ENCODE measurements around the gene RIN3.

GRCh38 chr14:92657457-92658142, 144.0 kb downstream of the RIN3 start:
- TF ChIP-seq EZH2 (IDR thresholded peaks at IDR 0.05; ENCODE audit: borderline replicate concordance, control insufficient read depth, low read depth, low read length): no peak
- no peak for TF ChIP-seq POLR2A (IDR thresholded peaks at IDR 0.05; ENCODE audit: low read depth, low read length)
- no peak for TF ChIP-seq IKZF1 (conservative IDR thresholded peaks at IDR 0.05)
- TF ChIP-seq POLR2AphosphoS5 (IDR thresholded peaks at IDR 0.05; ENCODE audit: low read length): no peak
- no peak for TF ChIP-seq CTCF (IDR thresholded peaks at IDR 0.05 in 2 of 3, conservative IDR thresholded peaks at IDR 0.05 in 1 of 3; ENCODE audit: control insufficient read depth in 2 of 3, extremely low read depth in 1 of 3, insufficient read depth in 1 of 3, low read depth in 3 of 3, low read length in 3 of 3)
